ENCODE measurements around the gene CDK6. TPM values are rescaled to one million over a fixed set of nuclear protein-coding genes. Genes with fewer than 3 reads are reported as not detected.

CDK6 gene
- total RNA-seq, 2 donors from 2014 or later, result 28.5 to 36.6 TPM

- Mint-ChIP-seq H3K36me3 (ENCODE audit: low read depth) (no peaks in the 10 kb centered on the region), H3K4me3 (no peak overlapping the region), H3K27ac (no peak overlapping the region), H3K27me3 (ENCODE audit: insufficient read depth) (no peaks in the 10 kb centered on the region), H3K9me3 (no peaks in the 10 kb centered on the region), H3K4me1 (peaks cover 24% of the 10 kb centered on the region)
- H3K9ac ChIP-seq (ENCODE audit: extremely low read depth, low read length, poor library complexity, severe bottlenecking), result no peak overlapping the region
- peaks cover 5% of the 10 kb centered on the region for H3K36me3 ChIP-seq (ENCODE audit: control insufficient read depth, insufficient read depth, low read length)
- H3K4me3 ChIP-seq (ENCODE audit: low read length), result peak overlapping the region; percentile 85
- no peak for TF ChIP-seq CTCF (conservative IDR thresholded peaks at IDR 0.05)
- H3K9me3 ChIP-seq (ENCODE audit: control insufficient read depth, low read length), result peaks cover 5% of the 10 kb centered on the region
- H3K4me1 ChIP-seq (ENCODE audit: control insufficient read depth, insufficient read depth, low read length), result peaks cover 15% of the 10 kb centered on the region
- DNase-seq, result no peak
- H3K27ac ChIP-seq (ENCODE audit: low read depth, low read length), result peak overlapping the region; percentile 97
- H3K27me3 ChIP-seq (ENCODE audit: control insufficient read depth, insufficient read depth, low read length, poor library complexity, severe bottlenecking), result no peaks in the 10 kb centered on the region
- WGBS, 2 experiments (ENCODE audit: insufficient coverage in 1 of 2, insufficient read length in 1 of 2), result 88 to 100% methylated on average over 2 to 4 of the region's 4 CpGs
Observed at GRCh38 chr7:92696584-92696983, 139.8 kb downstream of the CDK6 start.

- peaks cover 15% of the 10 kb centered on the region for H3K4me1 ChIP-seq (ENCODE audit: control insufficient read depth, insufficient read depth, low read length)
- WGBS, 2 experiments (ENCODE audit: insufficient coverage in 1 of 2, insufficient read length in 1 of 2), result 3 to 11% methylated on average over 14 to 15 of the region's 15 CpGs
- H3K9me3 Mint-ChIP-seq, result no peaks in the 10 kb centered on the region
- H3K4me3 ChIP-seq (ENCODE audit: low read length), result peak overlapping the region; percentile 85
- peaks cover 5% of the 10 kb centered on the region for H3K36me3 ChIP-seq (ENCODE audit: control insufficient read depth, insufficient read depth, low read length)
- H3K4me3 Mint-ChIP-seq, result peak overlapping the region; percentile 52
- TF ChIP-seq CTCF (conservative IDR thresholded peaks at IDR 0.05), result no peak
- peak overlapping the region; percentile 91 for H3K27ac Mint-ChIP-seq
- H3K9ac ChIP-seq (ENCODE audit: extremely low read depth, low read length, poor library complexity, severe bottlenecking), result peak overlapping the region; percentile 74
- no peaks in the 10 kb centered on the region for H3K27me3 Mint-ChIP-seq (ENCODE audit: insufficient read depth)
- peaks cover 25% of the 10 kb centered on the region for H3K4me1 Mint-ChIP-seq
- peaks cover 5% of the 10 kb centered on the region for H3K9me3 ChIP-seq (ENCODE audit: control insufficient read depth, low read length)
- no peaks in the 10 kb centered on the region for H3K36me3 Mint-ChIP-seq (ENCODE audit: low read depth)
- H3K27ac ChIP-seq (ENCODE audit: low read depth, low read length), result peak overlapping the region; percentile 97
- H3K27me3 ChIP-seq (ENCODE audit: control insufficient read depth, insufficient read depth, low read length, poor library complexity, severe bottlenecking), result no peaks in the 10 kb centered on the region
- DNase-seq, result peak; percentile 84
Observed at GRCh38 chr7:92695308-92696261, 140.8 kb downstream of the CDK6 start.

GRCh38 chr7:92694211-92694610 lies 142.2 kb downstream of the CDK6 start:
- Mint-ChIP-seq H3K4me3 (no peak overlapping the region), H3K9me3 (peaks cover 2% of the 10 kb centered on the region), H3K27me3 (ENCODE audit: insufficient read depth) (no peaks in the 10 kb centered on the region), H3K27ac (no peak overlapping the region), H3K4me1 (peaks cover 25% of the 10 kb centered on the region), H3K36me3 (ENCODE audit: low read depth) (peaks cover 4% of the 10 kb centered on the region)
- Histone ChIP-seq H3K9ac (ENCODE audit: extremely low read depth, low read length, poor library complexity, severe bottlenecking) (no peak overlapping the region), H3K36me3 (ENCODE audit: control insufficient read depth, insufficient read depth, low read length) (peaks cover 10% of the 10 kb centered on the region), H3K4me1 (ENCODE audit: control insufficient read depth, insufficient read depth, low read length) (peaks cover 15% of the 10 kb centered on the region), H3K9me3 (ENCODE audit: control insufficient read depth, low read length) (peaks cover 5% of the 10 kb centered on the region), H3K27ac (ENCODE audit: low read depth, low read length) (peak overlapping the region; percentile 97), H3K27me3 (ENCODE audit: control insufficient read depth, insufficient read depth, low read length, poor library complexity, severe bottlenecking) (no peaks in the 10 kb centered on the region), H3K4me3 (ENCODE audit: low read length) (no peak overlapping the region)
- DNase-seq, result no peak
- TF ChIP-seq CTCF (conservative IDR thresholded peaks at IDR 0.05), result no peak
